NCI-H524 (cell line): Measurements from ENCODE around the gene DNAI2.
"Not testable (repeated sequence)": the region's sequence is repeated elsewhere in the genome, so short reads cannot be mapped to it uniquely, and the experiment has no call there.

Experiments used
- DNase-seq, 2 experiments: peaks; one replicate each; lab custom pipeline; 2025; lab: John Stamatoyannopoulos, UW

The DNAI2 gene

DNA sequence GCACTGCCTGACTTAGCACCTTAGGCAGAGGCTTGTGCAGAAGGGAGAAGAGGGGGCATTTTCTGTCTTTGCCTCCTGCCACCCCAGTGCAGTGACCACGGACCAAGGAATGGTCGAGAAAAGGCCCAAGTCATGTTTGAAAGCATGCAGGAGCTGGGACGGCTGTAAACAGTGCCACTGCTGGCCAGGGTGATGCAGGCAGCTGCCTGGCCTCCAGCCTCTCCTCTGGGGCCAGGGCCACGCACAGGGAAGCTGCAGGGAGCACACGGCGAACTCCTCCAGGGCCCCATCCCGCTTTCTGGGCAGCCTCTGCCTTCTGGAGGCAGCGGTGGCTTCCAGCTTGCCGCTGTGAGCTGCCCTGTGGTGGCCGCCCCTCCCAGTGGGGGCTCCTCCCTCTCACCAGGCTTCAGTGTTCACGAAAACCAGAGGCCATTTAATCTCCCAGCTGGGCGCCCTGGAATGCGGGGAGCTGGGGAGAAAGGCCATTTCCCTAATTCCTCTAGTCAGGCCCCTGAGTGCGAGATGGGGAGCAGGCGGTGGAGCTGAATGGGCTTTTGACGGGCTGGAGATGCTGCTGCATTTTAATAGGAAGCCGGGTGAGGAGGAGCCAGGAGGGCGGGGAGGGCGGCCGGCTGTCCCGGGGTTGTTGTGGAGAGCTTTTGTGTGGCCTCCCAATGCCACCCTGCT is 28.7 kb upstream of the DNAI2 start:
- DNase-seq: no peak

DNA sequence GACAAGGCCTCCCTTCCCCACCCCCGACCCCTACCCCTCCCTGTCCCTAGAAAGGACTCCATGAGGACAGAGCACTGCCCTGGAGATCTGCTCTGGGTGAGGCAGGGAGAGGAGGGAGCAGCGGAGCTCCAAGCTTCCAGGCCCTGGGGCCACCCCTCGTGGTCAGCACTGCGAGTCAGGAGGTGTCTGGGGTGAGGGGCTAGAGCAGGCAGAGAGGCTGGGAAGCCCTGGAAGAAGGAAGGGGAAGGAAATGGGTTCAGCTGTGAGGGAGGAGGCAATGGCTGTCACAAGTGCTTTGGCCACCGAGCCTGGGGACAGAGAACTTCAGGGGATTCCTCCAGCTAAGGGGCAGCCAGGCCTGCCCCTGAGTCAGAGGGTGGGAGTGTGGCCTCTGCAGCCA is 28.2 kb upstream of the DNAI2 start:
- no peak for DNase-seq

DNA sequence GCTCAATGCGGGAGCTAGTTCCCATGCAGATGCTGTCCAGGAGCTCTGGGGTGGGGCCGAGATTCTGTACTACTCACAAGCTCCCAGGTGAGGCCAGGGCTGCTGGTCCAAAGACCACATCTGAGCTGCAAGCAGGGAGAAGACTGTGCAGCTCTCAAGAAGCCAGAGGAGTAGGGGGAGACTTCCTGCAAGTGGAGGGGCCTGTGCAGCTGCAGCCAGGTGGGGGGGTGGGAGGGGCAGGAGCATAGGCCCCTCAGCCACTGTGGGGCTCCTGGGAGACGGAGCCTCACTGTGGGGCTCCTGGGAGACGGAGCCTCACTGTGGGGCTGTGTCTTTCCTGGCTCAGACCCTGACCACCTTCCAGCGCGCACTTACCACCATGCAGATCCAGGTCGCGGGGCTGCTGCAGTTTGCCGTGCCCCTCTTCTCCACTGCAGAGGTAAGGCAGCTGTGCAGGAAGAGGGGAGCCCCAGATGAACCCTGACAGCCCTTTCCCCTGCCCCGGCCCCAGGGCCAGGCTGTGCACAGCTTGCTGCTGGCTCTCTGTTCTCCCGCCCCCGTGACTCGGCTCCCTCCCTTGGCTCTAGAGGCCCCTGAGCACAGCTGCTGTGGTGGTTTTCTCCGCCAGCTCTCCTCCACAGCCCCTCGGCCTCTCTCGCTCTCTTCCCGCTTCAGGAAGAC is 24.3 kb upstream of the DNAI2 start:
- DNase-seq: no peak

DNA sequence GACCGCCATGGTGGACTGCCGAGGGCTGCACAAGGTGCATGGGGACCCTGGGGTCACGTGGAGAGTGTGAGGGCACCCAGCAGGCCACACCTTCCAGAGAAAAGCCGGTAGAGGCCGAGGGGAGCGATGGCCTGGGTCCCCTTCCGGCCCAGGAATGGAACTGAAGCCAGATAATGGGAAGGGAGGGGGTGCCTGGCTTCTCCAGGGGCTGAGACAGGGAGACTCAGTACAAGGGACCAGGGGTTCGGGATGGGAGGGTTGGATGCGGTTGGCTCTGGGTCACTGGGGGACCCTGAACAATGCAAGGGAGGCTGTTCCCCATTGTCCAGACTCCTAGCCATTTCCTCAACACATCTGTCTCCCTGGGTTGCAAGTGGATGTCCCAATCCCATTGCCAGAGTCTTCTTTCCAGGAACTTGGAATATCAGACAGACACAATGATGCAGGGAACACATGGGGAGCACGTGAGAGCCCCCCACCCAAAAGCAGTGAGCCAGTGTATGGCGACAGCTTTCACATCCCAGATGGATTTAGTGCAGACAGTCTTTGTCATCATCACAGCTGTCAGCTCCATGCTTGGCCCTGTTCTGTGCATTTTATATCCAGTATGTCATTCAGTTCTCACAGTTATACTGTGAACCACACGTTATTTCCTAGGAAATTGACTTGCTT is 23.6 kb upstream of the DNAI2 start:
- DNase-seq: no peak

DNA sequence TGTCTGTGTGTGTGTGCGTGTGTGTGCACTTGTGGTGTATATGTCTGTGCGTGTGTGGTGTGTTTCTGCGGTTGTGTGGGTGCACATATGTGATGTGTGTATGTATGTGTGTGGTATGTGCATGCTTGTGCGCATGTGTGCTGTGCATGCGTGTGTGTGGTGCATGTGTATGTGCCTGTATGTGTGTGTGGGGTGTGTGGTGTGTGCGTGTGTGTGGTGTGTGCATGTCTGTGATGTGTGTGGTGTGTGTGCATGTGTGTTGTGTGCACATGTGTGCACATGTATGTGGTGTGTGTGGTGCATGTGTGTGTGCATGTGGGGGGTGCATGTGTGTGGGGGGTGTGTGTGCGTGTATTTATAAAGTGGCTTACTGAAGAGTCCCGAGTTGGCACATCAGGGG is 23.0 kb upstream of the DNAI2 start:
- no peak for DNase-seq

DNA sequence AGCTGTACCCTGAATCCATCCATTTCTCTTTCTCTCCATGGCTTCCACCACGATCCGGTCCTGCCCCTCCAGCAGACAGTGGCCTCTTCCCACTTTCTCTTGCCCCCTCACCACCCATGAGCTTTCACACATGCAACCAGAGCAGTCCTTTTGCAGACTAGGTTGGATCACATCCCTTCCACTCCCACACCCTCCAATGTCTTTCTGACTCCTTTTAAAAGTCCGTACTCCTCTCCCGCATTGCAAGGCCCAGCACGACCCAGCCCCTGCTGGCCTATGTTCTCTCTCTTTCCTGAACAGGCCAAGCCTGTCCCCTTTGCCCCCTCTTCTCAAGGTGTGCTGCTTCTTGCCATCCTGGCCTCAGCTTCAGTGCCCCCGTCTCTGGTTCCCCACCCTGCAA is 22.5 kb upstream of the DNAI2 start:
- DNase-seq: no peak

DNA sequence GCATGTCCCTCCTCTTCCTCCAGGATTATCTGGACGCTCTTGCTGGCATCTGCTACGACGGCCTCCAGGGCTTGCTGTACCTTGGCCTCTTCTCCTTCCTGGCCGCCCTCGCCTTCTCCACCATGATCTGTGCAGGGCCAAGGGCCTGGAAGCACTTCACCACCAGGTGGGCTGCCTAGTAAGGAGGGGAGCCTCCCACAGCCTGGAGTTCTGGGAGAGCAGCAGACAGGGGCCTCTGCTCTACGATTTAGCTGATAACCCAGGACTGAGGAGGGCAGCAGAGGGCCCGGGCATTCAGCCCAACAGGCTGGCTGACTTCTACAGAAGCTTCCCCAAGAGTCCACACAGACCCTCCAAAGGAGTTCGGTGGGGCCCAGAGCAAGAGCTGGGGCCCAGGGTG is 21.8 kb upstream of the DNAI2 start:
- no peak for DNase-seq

DNA sequence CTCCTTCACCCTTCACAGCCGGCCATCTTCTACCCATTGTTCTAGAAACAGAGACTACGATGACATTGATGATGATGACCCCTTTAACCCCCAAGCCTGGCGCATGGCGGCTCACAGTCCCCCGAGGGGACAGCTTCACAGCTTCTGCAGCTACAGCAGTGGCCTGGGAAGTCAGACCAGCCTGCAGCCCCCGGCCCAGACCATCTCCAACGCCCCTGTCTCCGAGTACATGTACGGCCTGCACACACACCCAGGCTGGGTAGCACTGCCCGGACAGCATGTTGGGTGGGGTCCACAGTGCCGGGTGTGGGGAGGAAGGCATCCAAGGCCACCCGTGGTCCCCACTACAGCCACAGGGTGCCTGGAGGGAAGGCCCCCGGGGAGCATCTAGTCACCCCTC is 21.0 kb upstream of the DNAI2 start:
- DNase-seq: no peak

DNA sequence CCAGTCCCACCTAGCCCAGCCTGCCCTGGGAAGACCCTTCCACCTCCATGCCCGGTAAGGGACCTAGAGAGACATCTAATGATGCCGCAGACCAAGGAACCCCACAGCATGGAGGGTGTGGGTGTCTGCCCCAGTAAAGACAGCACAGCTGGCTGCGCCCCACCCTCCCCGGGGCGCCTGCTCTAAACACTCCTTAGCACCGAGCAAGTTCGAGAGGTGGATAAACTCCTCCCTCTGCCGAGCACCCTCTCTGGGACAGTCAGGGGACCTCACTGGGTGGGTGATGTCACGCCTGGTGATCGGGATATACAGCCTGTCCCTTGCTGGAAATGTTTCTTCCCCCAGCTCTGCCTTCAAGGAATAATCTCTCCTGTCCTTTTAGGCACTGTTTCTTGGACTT is 16.7 kb upstream of the DNAI2 start:
- DNase-seq: no peak

DNA sequence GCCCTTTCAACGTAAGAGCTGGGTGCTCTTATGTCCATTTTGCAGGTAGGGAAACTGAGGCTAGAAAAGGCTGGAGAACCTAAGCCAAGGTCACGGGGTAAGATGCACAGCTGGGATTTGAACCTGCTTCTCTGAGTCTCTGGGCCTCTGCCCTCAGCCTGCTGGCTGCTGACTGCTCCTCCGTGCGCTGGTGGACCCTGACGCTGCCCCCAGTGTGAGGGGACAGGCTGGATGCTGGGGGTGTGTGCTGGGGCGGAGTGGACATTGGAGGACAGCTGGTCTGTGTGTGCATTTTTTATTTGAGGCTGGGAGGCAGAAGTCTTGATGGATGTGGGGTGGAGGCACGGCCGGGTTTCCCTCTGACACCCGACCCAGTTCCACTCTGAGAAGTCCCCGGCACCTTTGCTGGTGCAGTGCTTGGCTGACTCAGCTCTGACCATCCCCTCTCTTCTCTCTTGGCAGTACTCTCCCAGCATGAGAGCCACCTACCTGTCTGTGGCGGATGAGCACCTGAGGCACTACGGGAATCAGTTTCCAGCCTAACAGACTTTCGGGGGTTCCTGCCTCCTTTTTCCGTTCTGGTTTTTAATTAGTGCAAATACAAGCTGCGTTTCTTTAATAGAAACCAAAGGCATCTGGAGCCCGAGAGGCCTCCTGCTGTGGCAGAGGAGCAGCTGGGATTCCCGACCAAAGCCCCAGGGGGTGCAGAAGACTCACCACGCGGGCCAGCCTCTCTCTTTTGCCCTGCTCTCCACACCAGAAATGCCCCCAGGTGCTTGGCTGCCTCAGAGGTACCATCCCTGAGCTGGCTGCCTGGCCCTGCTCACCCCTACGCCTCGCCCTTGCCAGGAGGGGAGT is 14.1 kb upstream of the DNAI2 start:
- peak; percentile 66 to 87 for DNase-seq

DNA sequence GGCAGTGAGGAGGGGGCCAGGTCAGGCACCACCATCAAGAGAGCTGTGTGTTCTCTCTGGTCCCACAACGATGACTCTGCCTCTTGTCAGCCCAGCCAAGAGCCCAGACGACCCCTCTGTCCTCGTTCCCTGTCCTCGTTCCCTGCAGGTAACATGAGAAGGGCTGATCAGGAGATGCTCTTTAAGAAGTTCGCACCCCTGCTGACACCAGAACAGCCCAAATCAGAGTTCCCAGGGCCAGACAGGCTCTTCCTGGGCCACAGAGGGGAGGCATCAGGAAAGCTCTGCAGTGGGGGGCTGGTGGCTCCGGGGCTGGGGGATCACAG is 13.5 kb upstream of the DNAI2 start:
- peak in 1 of 2 experiments; percentile 50 for DNase-seq

DNA sequence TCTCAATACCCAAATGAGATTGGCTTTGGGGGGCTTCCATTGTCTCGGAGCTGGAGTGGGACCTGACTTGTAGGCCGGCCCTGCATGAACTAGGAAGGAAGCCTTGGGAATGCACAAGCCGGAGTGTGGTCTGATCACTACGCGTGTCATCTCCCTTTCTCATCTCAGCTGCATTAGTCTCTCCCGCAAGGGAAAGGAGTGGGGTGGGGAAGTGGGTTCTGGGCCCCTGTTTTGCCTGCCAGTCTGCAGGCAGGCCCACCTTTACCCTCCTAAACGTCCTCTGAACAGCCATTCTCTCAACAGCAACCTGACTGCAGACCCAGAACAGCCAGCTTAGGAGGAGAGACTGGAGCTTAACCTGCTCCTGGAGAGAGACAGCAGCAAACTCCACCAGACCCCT is 11.4 kb upstream of the DNAI2 start:
- DNase-seq: no peak

DNA sequence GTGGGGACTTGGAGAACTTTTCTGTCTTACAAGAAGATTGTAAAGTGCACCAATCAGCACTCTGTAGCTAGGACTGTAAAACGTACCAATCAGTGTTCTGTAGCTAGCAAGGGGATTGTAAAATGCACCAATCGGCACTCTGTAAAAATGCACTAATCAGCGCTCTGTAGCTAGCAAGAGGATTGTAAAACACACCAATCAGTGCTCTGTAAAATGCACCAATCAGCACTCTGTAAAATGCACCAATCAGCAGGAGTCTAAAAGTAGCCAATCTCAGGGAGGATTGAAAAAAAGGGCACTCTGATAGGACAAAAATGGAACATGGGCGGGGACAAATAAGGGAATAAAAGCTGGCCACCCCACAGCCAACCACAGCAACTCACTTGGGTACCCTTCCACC is 7.0 kb upstream of the DNAI2 start:
- not testable (repeated sequence) for DNase-seq

DNA sequence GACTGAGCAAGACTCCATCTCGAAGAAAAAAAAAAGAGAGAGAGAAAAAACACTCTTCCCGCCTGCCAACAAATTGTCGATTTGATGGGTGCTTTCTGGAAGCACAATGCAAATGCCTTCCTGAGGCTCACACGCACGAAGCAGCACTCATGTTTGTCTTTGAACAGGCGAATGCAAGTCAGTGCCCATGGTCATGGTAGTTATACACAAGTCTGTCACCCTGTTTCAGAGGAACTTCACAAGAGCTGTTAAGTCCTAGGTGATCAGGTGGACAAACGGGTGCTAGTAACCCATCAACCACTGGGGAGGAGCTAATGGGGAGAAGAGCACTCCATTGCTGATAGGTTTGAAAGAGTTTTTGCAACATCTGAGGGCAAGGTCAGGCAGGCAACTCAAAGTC is 6.5 kb upstream of the DNAI2 start:
- no peak for DNase-seq

DNA sequence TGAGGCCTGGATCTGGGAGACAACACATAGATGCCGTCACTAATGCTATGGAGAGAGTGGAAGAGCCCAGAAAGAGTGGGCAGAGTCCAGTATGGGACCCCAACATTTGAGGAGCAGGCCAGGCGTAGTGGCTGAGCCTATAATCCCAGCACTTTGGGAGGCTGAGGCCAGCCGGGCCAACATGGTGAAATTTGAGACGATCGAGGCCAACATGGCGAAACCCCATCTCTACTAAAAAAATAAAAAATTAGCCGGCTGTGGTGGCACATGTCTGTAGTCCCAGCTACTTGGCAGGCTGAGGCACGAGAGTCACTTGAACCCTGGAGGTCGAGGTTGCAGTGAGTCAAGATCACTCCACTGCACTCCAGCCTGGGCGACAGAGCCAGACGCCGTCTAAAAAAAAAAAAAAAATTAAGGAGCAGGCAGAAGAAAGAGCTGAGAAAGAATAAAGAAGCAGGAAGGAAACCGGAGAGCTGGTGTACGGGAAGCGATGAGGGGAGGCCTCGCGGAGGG is 6.0 kb upstream of the DNAI2 start:
- no peak for DNase-seq

DNA sequence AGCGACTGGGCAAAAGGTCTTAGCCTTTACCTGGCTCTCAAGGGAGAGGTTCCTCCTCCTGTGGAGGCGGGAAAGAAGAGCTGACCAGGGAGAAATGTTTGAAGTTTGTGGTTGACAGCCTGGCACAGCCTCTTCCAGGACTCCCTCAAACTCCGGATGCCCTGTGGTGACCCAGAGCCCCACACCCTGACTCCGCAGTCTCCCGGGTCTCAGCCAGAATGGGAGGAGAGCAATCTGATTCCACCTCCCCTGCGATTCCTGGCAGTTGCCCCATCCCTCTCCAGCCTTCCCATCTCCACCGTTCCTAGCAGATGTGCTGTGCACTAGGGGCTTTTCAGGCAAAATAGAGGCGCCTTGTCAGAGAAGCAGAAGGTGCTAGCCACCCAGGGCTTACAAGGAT is 5.5 kb upstream of the DNAI2 start:
- DNase-seq: no peak

DNA sequence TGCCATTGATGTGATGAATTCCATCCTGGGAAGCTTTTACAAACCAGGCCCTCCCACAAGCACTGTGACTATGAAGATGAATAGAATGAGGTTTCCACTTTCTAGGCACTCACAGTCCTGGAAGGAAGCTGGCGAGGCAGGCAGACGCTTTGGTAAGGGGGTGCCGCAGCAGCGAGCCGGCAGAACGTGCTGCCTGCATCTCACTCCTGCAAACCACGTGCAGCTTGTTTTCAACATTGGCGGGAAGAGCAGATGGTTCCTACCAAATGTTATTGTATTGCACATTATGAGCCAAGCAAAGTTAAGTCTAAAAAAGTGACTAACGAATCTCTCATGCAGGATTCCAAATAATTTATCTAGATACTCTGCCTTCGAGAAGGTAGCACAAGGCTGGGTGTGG is 3.7 kb upstream of the DNAI2 start:
- peak; percentile 30 to 62 for DNase-seq

DNA sequence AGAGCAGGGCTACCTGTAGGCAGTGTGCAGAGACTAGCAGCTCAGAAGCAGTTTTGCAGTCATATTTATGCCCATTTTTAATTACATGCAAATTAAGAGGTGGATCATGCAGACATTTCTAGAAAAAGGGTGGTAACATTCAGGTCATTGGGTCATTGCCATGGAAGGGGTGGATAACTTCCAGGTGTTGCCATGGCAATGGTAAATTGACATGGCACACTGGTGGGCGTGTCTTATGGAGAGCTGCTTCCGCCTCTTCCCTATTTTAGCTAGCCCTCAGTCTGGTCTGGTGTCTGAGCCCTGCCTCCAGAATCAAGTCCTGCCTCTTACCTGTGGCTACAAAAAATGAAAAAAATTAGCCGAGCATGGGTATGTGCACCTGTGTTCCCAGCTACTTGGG is 2.8 kb upstream of the DNAI2 start:
- no peak for DNase-seq

DNA sequence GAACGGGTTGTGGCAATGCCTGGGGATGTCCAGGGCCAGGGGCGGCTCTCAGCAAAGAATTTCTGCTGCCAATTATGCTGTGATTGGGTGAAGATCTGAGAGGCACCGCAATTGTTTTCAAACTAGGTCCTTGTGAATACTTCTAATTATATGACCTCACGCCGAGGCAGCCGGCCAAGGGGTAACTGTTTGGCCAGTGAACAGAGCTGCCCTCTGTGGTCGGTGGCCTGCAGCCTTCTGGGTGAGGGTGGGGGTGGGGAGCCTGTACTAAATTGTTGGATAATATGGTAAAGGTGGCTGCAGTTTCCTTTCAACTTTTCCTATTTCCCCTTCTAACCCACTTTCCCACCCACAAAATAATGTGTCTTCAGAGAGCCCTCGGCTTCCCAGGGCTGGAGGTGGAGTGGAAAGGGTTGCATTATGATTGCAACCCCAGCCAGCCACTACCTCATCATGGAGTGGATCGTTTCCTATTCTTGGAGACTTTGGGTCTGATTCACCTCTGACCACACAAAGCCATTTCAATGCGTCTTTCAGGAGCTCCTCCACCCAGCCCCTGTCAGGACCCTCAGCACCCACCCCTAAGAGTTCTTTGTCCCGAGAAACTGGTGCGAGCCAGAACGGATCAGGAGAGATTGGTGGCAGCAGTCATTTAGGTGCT is 2.0 kb upstream of the DNAI2 start:
- DNase-seq: no peak

DNA sequence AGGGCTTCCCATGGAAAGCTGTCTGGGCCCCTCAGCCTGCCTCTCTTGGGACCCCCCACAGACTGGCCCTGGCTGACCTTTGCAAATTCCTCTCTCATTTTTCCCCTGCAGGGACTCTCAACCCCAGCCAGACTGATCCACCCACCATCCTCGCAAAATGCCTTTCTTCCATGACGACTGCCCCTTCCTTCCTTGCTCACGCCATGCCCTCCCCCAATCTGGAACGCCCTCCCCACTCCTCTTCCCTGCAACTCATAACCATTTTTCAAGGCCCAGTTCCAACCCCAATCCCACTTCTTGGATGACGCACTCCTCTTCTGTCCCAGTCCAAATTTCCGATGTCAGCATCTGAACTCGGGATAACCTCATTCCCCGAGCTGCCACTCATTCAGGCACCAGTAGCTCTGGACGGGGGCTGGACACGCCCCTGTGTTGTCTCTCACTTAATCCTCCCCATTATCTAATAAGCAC is 1.3 kb upstream of the DNAI2 start:
- DNase-seq: no peak

DNA sequence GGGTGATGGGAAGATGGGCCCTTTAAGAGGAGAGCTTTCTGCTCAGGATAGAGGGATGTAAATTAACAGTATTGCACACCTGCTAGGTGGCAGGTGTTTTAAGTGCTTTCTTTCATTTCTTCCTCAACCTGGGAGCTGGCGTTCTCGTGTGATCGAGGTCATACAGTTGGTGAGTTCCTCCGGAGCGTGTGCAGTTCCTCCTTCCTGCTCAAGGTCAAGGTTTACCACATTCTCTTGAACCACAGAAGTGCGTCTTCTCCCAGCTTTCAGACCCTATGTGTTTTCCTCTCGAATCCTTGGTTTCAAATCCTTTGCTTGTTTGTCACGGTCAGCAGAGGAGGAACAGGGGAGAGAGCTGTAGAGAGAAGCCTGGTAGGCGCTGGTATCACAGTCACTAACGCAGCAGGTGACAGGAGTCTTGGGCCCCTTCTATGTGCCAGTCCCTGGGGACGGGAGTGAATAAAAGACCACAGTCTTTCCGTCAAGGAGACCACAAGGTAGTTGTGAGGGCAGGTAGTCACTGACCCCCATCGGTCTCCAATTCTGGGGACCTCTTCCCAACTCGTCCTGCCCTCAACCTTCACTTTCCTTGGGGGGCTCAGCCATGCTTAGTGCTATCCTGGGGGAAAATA is 791 bp downstream of the DNAI2 start:
- no peak for DNase-seq
